T-helper 2 cell treated with Interferon-gamma antibody and Interleukin-4, amounts not matched to agents 100 ng/mL and 5 ng/mL, for 36 hours (primary cell): ENCODE results near the gene IER3IP1. TPM values are rescaled to one million over a fixed set of nuclear protein-coding genes. Genes with fewer than 3 reads are reported as not detected.
"Not testable (repeated sequence)": the region's sequence is repeated elsewhere in the genome, so short reads cannot be mapped to it uniquely, and the experiment has no call there.

ENCODE experiments used
- intact Hi-C: fragments of 100-400 bp; cut with micrococcal nuclease; formaldehyde crosslinking; loops from one replicate; pipeline ENCODE4 v1.15.1; 2023
- total RNA-seq: library from RNA; stranded (reverse); gene quantifications from 2 replicates; pipeline ENCODE4 v1.2.3, GENCODE V29; 2022

The IER3IP1 gene
- total RNA-seq: 11.7 and 13.2 TPM in 2 replicates

GRCh38 chr18:47175898-47176575, at the start of gene IER3IP1:
IER3IP1 (minus strand) TSS chr18:47176364; CDS start chr18:47176277, 87 bp downstream.
- intact Hi-C loops: loop anchor here (1.0 to 10.0 kb wide), 2 partner anchors 26 to 261 kb away; partner anchors contain the start of genes HDHD2, KATNAL2 and PIAS2

GRCh38 chr18:47215554-47216138, 39.5 kb upstream of the IER3IP1 start:
- intact Hi-C loops: loop anchor here (1.0 kb wide), 1 partner anchor 534 kb away; no protein-coding TSS in a partner anchor

- intact Hi-C loops: no loop called here
Observed at GRCh38 chr18:47209171-47209570, 33.0 kb upstream of the IER3IP1 start.

GRCh38 chr18:47206945-47207637, 30.9 kb upstream of the IER3IP1 start:
- intact Hi-C loops: no loop called here

GRCh38 chr18:47204908-47205522, 28.9 kb upstream of the IER3IP1 start:
- intact Hi-C loops: loop anchor here (1.0 kb wide), 1 partner anchor 105 kb away; no protein-coding TSS in a partner anchor

GRCh38 chr18:47203626-47204464, 27.7 kb upstream of the IER3IP1 start:
- intact Hi-C loops: no loop called here

GRCh38 chr18:47195961-47196360, 19.8 kb upstream of the IER3IP1 start:
- intact Hi-C loops: not testable (repeated sequence)

GRCh38 chr18:47191961-47192360, 15.8 kb upstream of the IER3IP1 start:
- intact Hi-C loops: no loop called here

GRCh38 chr18:47187721-47188120, 11.6 kb upstream of the IER3IP1 start:
- intact Hi-C loops: no loop called here

- intact Hi-C loops: no loop called here
Observed at GRCh38 chr18:47184419-47185050, 8.4 kb upstream of the IER3IP1 start.

- intact Hi-C loops: not testable (repeated sequence)
Observed at GRCh38 chr18:47182156-47182555, 6.0 kb upstream of the IER3IP1 start.

GRCh38 chr18:47180765-47181164, 4.6 kb upstream of the IER3IP1 start:
- intact Hi-C loops: no loop called here

GRCh38 chr18:47179520-47179919, 3.4 kb upstream of the IER3IP1 start:
- intact Hi-C loops: loop anchor here (10.0 kb wide), 1 partner anchor 265 kb away; the partner anchor contains the start of genes KATNAL2 and PIAS2

- intact Hi-C loops: loop anchor here (10.0 kb wide), 1 partner anchor 261 kb away; the partner anchor contains the start of genes KATNAL2 and PIAS2
Observed at GRCh38 chr18:47175283-47175897, 774 bp downstream of the IER3IP1 start.

- intact Hi-C loops: loop anchor here (10.0 kb wide), 1 partner anchor 260 kb away; the partner anchor contains the start of genes KATNAL2 and PIAS2
Observed at GRCh38 chr18:47174545-47175116, 1.5 kb downstream of the IER3IP1 start.

- intact Hi-C loops: loop anchor here (10.0 kb wide), 1 partner anchor 258 kb away; the partner anchor contains the start of genes KATNAL2 and PIAS2
Observed at GRCh38 chr18:47172476-47172875, 3.7 kb downstream of the IER3IP1 start.

- intact Hi-C loops: no loop called here
Observed at GRCh38 chr18:47168913-47169312, 7.3 kb downstream of the IER3IP1 start.

- intact Hi-C loops: no loop called here
Observed at GRCh38 chr18:47168509-47168908, 7.7 kb downstream of the IER3IP1 start.

GRCh38 chr18:47166294-47166693, 9.9 kb downstream of the IER3IP1 start:
- intact Hi-C loops: no loop called here
